GM23248 (cell line): ENCODE results near the gene ATP9A.

Experiments used
- EZH2 ChIP-seq: fragments of 200-600 bp; sonication (generic); IDR thresholded peaks from 2 replicates; pipeline ENCODE4 v1.6.1; 2018; ENCODE audit warnings: antibody characterized with exemption, mild to moderate bottlenecking; ENCODE audit not compliant: insufficient read depth, poor library complexity, severe bottlenecking
- EZH2phosphoT487 ChIP-seq: fragments of 200-600 bp; sonication (generic); IDR thresholded peaks from 2 replicates; pipeline ENCODE4 v1.6.1; 2018; ENCODE audit warnings: antibody characterized with exemption, moderate library complexity, mild to moderate bottlenecking, low read depth; ENCODE audit not compliant: insufficient read depth

DNA sequence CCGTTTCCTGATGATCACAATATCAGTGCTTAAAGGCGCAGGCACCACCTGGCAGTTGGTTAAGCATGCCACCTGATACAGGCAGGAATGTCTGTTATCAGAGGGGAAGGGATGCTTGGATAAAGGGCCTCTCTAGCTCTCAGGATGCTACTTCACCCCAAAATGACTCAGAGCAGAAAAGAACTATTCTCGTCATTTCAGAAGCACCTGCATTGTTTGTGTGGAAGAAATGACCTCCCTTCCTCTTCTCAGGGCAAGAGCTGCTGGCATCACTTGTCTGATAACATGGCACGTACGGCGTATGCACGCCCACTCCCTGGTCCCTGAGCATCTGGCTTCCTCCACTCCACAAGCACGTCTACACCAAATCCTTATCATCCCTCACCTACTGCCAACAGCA is 47.3 kb downstream of the ATP9A start:
- TF ChIP-seq EZH2: no peak
- no peak for TF ChIP-seq EZH2phosphoT487
